WTC11 (cell line): ENCODE measurements around the gene PAK1. TPM values are rescaled to one million over a fixed set of nuclear protein-coding genes. Genes with fewer than 3 reads are reported as not detected.

ENCODE experiments used
- ATAC-seq: fragments of 200-7000 bp; cut with Tn5 transposase; 2 replicates; pipeline ENCODE4 v1.10.0; 2021; ENCODE audit warnings: mild to moderate bottlenecking, moderate library complexity
- CTCF ChIA-PET: fragments of 300-600 bp; sonication (Branson Sonifier 250); formaldehyde crosslinking; loops from one replicate; lab custom pipeline; 2021; ENCODE audit warnings: antibody characterized with exemption; lab: Charles Lee
- POLR2A ChIA-PET: fragments of 350-600 bp; sonication (Branson Sonifier 250); formaldehyde crosslinking; loops from one replicate; lab custom pipeline; 2021; ENCODE audit warnings: antibody characterized with exemption; lab: Charles Lee
- DNase-seq: peaks from one replicate; pipeline ENCODE4 v3.0.0; 2021; ENCODE audit warnings: low spot score
- H3K27ac Mint-ChIP-seq: 2 replicates; pipeline ENCODE4 v1.8.0; 2021; ENCODE audit warnings: mixed read lengths
- H3K27me3 Mint-ChIP-seq: 2 replicates; pipeline ENCODE4 v1.8.0; 2021; ENCODE audit warnings: low read depth, mild to moderate bottlenecking, moderate library complexity, mixed read lengths
- H3K36me3 Mint-ChIP-seq: 2 replicates; pipeline ENCODE4 v1.8.0; 2021; ENCODE audit warnings: mixed read lengths
- H3K4me1 Mint-ChIP-seq: 2 replicates; pipeline ENCODE4 v1.8.0; 2022; ENCODE audit warnings: mixed read lengths
- H3K4me3 Mint-ChIP-seq: 2 replicates; pipeline ENCODE4 v1.8.0; 2021; ENCODE audit warnings: mild to moderate bottlenecking, moderate library complexity, mixed read lengths
- H3K9me3 Mint-ChIP-seq: 2 replicates; pipeline ENCODE4 v1.8.0; 2021; ENCODE audit warnings: mixed read lengths
- AFF4 ChIP-seq: sonication (generic); formaldehyde crosslinking; IDR thresholded peaks from 2 replicates; pipeline ENCODE4 v1.8.1; 2023; ENCODE audit warnings: mild to moderate bottlenecking, missing genetic modification reagents, borderline replicate concordance
- ATF2 ChIP-seq: sonication (generic); formaldehyde crosslinking; IDR thresholded peaks from 2 replicates; pipeline ENCODE4 v1.8.1; 2022; ENCODE audit warnings: low read depth, missing genetic modification reagents, borderline replicate concordance
- ATF3 ChIP-seq: sonication (generic); formaldehyde crosslinking; conservative IDR thresholded peaks from 2 replicates; pipeline ENCODE4 v1.8.1; 2022; ENCODE audit warnings: mild to moderate bottlenecking, missing genetic modification reagents
- CDX4 ChIP-seq: fragments of 250-450 bp; sonication (Bioruptor Pico); IDR thresholded peaks from 2 replicates; pipeline ENCODE4 v1.9.0; 2021; ENCODE audit warnings: moderate library complexity, mild to moderate bottlenecking, inconsistent platforms, borderline replicate concordance
- FOXP4 ChIP-seq: sonication (generic); formaldehyde crosslinking; IDR thresholded peaks from 2 replicates; pipeline ENCODE4 v1.8.0; 2022; ENCODE audit warnings: mild to moderate bottlenecking, missing genetic modification reagents
- NFE2L1 ChIP-seq: sonication (generic); formaldehyde crosslinking; IDR thresholded peaks from 2 replicates; pipeline ENCODE4 v1.8.1; 2023; ENCODE audit warnings: missing genetic modification reagents
- RELA ChIP-seq: sonication (generic); formaldehyde crosslinking; IDR thresholded peaks from 2 replicates; pipeline ENCODE4 v1.8.1; 2022; ENCODE audit warnings: missing genetic modification reagents, mild to moderate bottlenecking, borderline replicate concordance
- STAT6 ChIP-seq: sonication (generic); formaldehyde crosslinking; conservative IDR thresholded peaks from 2 replicates; pipeline ENCODE4 v1.8.1; 2023; ENCODE audit warnings: mild to moderate bottlenecking, low read depth, missing genetic modification reagents, moderate library complexity
- USF1 ChIP-seq: sonication (generic); formaldehyde crosslinking; IDR thresholded peaks from 2 replicates; pipeline ENCODE4 v1.8.0; 2022; ENCODE audit warnings: mild to moderate bottlenecking, missing genetic modification reagents
- USF2 ChIP-seq: sonication (generic); formaldehyde crosslinking; IDR thresholded peaks from 2 replicates; pipeline ENCODE4 v1.8.1; 2023; ENCODE audit warnings: mild to moderate bottlenecking, missing genetic modification reagents, moderate library complexity
- ZNF121 ChIP-seq: sonication (generic); formaldehyde crosslinking; IDR thresholded peaks from 2 replicates; pipeline ENCODE4 v1.8.0; 2023; ENCODE audit warnings: missing genetic modification reagents
- ZNF317 ChIP-seq: sonication (generic); formaldehyde crosslinking; IDR thresholded peaks from 2 replicates; pipeline ENCODE4 v1.8.1; 2023; ENCODE audit warnings: low read depth, mild to moderate bottlenecking, moderate library complexity, missing genetic modification reagents, borderline replicate concordance
- total RNA-seq: library from RNA; stranded (reverse); gene quantifications from 3 replicates; pipeline ENCODE4 v1.2.3, GENCODE V29; 2021

Gene PAK1
- total RNA-seq, 1 experiment from 2014 or later, result 160 TPM

- no peak for TF ChIP-seq ATF3 (CRISPR knock-in tag)
- TF ChIP-seq ZNF317 (CRISPR knock-in tag), result no peak
- TF ChIP-seq USF1 (CRISPR knock-in tag), result no peak
- TF ChIP-seq USF2 (CRISPR knock-in tag), result no peak
- TF ChIP-seq AFF4 (CRISPR knock-in tag), result no peak
- no peak for TF ChIP-seq FOXP4 (CRISPR knock-in tag)
- no peak for TF ChIP-seq ZNF121
- no peak for TF ChIP-seq STAT6
- no peak for TF ChIP-seq ATF2 (CRISPR knock-in tag)
- no peak for TF ChIP-seq CDX4 (CRISPR knock-in tag)
- TF ChIP-seq NFE2L1 (CRISPR knock-in tag), result no peak
- TF ChIP-seq, all 79 proteins: peak for 0
Measured at GRCh38 chr11:77410076-77410827, 63.6 kb downstream of the PAK1 start (continued).

- Mint-ChIP-seq H3K4me1 (peaks cover 54% of the 10 kb centered on the region), H3K36me3 (no peaks in the 10 kb centered on the region), H3K27ac (no peak overlapping the region), H3K4me3 (no peak overlapping the region), H3K9me3 (no peaks in the 10 kb centered on the region), H3K27me3 (no peaks in the 10 kb centered on the region)
- ChIA-PET CTCF (no interaction called here), POLR2A (no interaction called here)
- no peak for ATAC-seq
- no peak for DNase-seq
- TF ChIP-seq RELA (CRISPR knock-in tag) (no peak), ZNF121 (peak; percentile 94)
- TF ChIP-seq, all 79 proteins: peak for 1
Measured at GRCh38 chr11:77409046-77409445, 64.8 kb downstream of the PAK1 start.
